ENCODE results near the gene CASK.

CASK gene

GRCh38 chrX:41556958-41557357 lies 366.4 kb downstream of the CASK start:
- FAIRE-seq = no peak
- DNase-seq (ENCODE audit: insufficient read length, low spot score) = no peak

GRCh38 chrX:41553688-41554087 lies 369.7 kb downstream of the CASK start:
- TF ChIP-seq SPI1 (IDR thresholded peaks at IDR 0.05; ENCODE audit: low read depth, low read length) = no peak
- no peak for TF ChIP-seq POLR2AphosphoS5 (IDR thresholded peaks at IDR 0.05; ENCODE audit: low read depth, low read length)
- no peak for TF ChIP-seq TAF1 (IDR thresholded peaks at IDR 0.05; ENCODE audit: low read depth, low read length)
- no peak for TF ChIP-seq POLR2A (IDR thresholded peaks at IDR 0.05; ENCODE audit: low read depth, low read length)
- no peak for TF ChIP-seq PAX5 (IDR thresholded peaks at IDR 0.05; ENCODE audit: insufficient read depth, low read length, severe bottlenecking)
- TF ChIP-seq POU2F2 (IDR thresholded peaks at IDR 0.05; ENCODE audit: low read depth, low read length) = no peak
- FAIRE-seq (no peak), DNase-seq (ENCODE audit: insufficient read length, low spot score) (no peak)

More at GRCh38 chrX:41556958-41557357, 366.4 kb downstream of the CASK start:
- TF ChIP-seq POU2F2 (IDR thresholded peaks at IDR 0.05; ENCODE audit: low read depth, low read length) (no peak), SPI1 (IDR thresholded peaks at IDR 0.05; ENCODE audit: low read depth, low read length) (no peak), PAX5 (IDR thresholded peaks at IDR 0.05; ENCODE audit: insufficient read depth, low read length, severe bottlenecking) (no peak), TAF1 (IDR thresholded peaks at IDR 0.05; ENCODE audit: low read depth, low read length) (no peak), POLR2A (IDR thresholded peaks at IDR 0.05; ENCODE audit: low read depth, low read length) (no peak), POLR2AphosphoS5 (IDR thresholded peaks at IDR 0.05; ENCODE audit: low read depth, low read length) (no peak)

- FAIRE-seq = no peak
- DNase-seq (ENCODE audit: insufficient read length, low spot score) = no peak
- TF ChIP-seq POLR2A (IDR thresholded peaks at IDR 0.05; ENCODE audit: low read depth, low read length) (no peak), POLR2AphosphoS5 (IDR thresholded peaks at IDR 0.05; ENCODE audit: low read depth, low read length) (no peak), TAF1 (IDR thresholded peaks at IDR 0.05; ENCODE audit: low read depth, low read length) (no peak), POU2F2 (IDR thresholded peaks at IDR 0.05; ENCODE audit: low read depth, low read length) (no peak), SPI1 (IDR thresholded peaks at IDR 0.05; ENCODE audit: low read depth, low read length) (no peak), PAX5 (IDR thresholded peaks at IDR 0.05; ENCODE audit: insufficient read depth, low read length, severe bottlenecking) (no peak)
These were observed 374.9 kb downstream of the CASK start for GRCh38 chrX:41548411-41548810.

- no peak for TF ChIP-seq POLR2A (IDR thresholded peaks at IDR 0.05; ENCODE audit: low read depth, low read length)
- no peak for TF ChIP-seq POLR2AphosphoS5 (IDR thresholded peaks at IDR 0.05; ENCODE audit: low read depth, low read length)
- no peak for TF ChIP-seq SPI1 (IDR thresholded peaks at IDR 0.05; ENCODE audit: low read depth, low read length)
- TF ChIP-seq PAX5 (IDR thresholded peaks at IDR 0.05; ENCODE audit: insufficient read depth, low read length, severe bottlenecking) = no peak
- TF ChIP-seq POU2F2 (IDR thresholded peaks at IDR 0.05; ENCODE audit: low read depth, low read length) = no peak
- no peak for TF ChIP-seq TAF1 (IDR thresholded peaks at IDR 0.05; ENCODE audit: low read depth, low read length)
- DNase-seq (ENCODE audit: insufficient read length, low spot score) = no peak
- no peak for FAIRE-seq
These were observed 379.7 kb downstream of the CASK start for GRCh38 chrX:41543668-41544067.

GRCh38 chrX:41543025-41543424 lies 380.3 kb downstream of the CASK start:
- no peak for FAIRE-seq
- DNase-seq (ENCODE audit: insufficient read length, low spot score) = no peak
- TF ChIP-seq TAF1 (IDR thresholded peaks at IDR 0.05; ENCODE audit: low read depth, low read length) (no peak), POU2F2 (IDR thresholded peaks at IDR 0.05; ENCODE audit: low read depth, low read length) (no peak), PAX5 (IDR thresholded peaks at IDR 0.05; ENCODE audit: insufficient read depth, low read length, severe bottlenecking) (no peak), SPI1 (IDR thresholded peaks at IDR 0.05; ENCODE audit: low read depth, low read length) (no peak), POLR2AphosphoS5 (IDR thresholded peaks at IDR 0.05; ENCODE audit: low read depth, low read length) (no peak), POLR2A (IDR thresholded peaks at IDR 0.05; ENCODE audit: low read depth, low read length) (no peak)

GRCh38 chrX:41542536-41542935 lies 380.8 kb downstream of the CASK start:
- no peak for TF ChIP-seq PAX5 (IDR thresholded peaks at IDR 0.05; ENCODE audit: insufficient read depth, low read length, severe bottlenecking)
- TF ChIP-seq SPI1 (IDR thresholded peaks at IDR 0.05; ENCODE audit: low read depth, low read length) = no peak
- TF ChIP-seq POLR2A (IDR thresholded peaks at IDR 0.05; ENCODE audit: low read depth, low read length) = no peak
- TF ChIP-seq TAF1 (IDR thresholded peaks at IDR 0.05; ENCODE audit: low read depth, low read length) = no peak
- no peak for TF ChIP-seq POU2F2 (IDR thresholded peaks at IDR 0.05; ENCODE audit: low read depth, low read length)
- no peak for TF ChIP-seq POLR2AphosphoS5 (IDR thresholded peaks at IDR 0.05; ENCODE audit: low read depth, low read length)
- FAIRE-seq (no peak), DNase-seq (ENCODE audit: insufficient read length, low spot score) (no peak)

GRCh38 chrX:41542135-41542534 lies 381.2 kb downstream of the CASK start:
- FAIRE-seq (no peak), DNase-seq (ENCODE audit: insufficient read length, low spot score) (no peak)
- TF ChIP-seq SPI1 (IDR thresholded peaks at IDR 0.05; ENCODE audit: low read depth, low read length) (no peak), PAX5 (IDR thresholded peaks at IDR 0.05; ENCODE audit: insufficient read depth, low read length, severe bottlenecking) (no peak), POLR2A (IDR thresholded peaks at IDR 0.05; ENCODE audit: low read depth, low read length) (no peak), POU2F2 (IDR thresholded peaks at IDR 0.05; ENCODE audit: low read depth, low read length) (no peak), POLR2AphosphoS5 (IDR thresholded peaks at IDR 0.05; ENCODE audit: low read depth, low read length) (no peak), TAF1 (IDR thresholded peaks at IDR 0.05; ENCODE audit: low read depth, low read length) (no peak)

GRCh38 chrX:41541386-41541785 lies 382.0 kb downstream of the CASK start:
- FAIRE-seq = no peak
- DNase-seq (ENCODE audit: insufficient read length, low spot score) = no peak
- no peak for TF ChIP-seq TAF1 (IDR thresholded peaks at IDR 0.05; ENCODE audit: low read depth, low read length)

GRCh38 chrX:41538707-41539106 lies 384.6 kb downstream of the CASK start:
- FAIRE-seq (no peak), DNase-seq (ENCODE audit: insufficient read length, low spot score) (no peak)
- TF ChIP-seq SPI1 (IDR thresholded peaks at IDR 0.05; ENCODE audit: low read depth, low read length) (no peak), TAF1 (IDR thresholded peaks at IDR 0.05; ENCODE audit: low read depth, low read length) (no peak), POLR2A (IDR thresholded peaks at IDR 0.05; ENCODE audit: low read depth, low read length) (no peak), PAX5 (IDR thresholded peaks at IDR 0.05; ENCODE audit: insufficient read depth, low read length, severe bottlenecking) (no peak)

- FAIRE-seq (no peak), DNase-seq (ENCODE audit: insufficient read length, low spot score) (no peak)
These were observed 393.3 kb downstream of the CASK start for GRCh38 chrX:41530085-41530484.

More at GRCh38 chrX:41530085-41530484, 393.3 kb downstream of the CASK start:
- TF ChIP-seq PAX5 (IDR thresholded peaks at IDR 0.05; ENCODE audit: insufficient read depth, low read length, severe bottlenecking) (no peak), POU2F2 (IDR thresholded peaks at IDR 0.05; ENCODE audit: low read depth, low read length) (no peak), SPI1 (IDR thresholded peaks at IDR 0.05; ENCODE audit: low read depth, low read length) (no peak), TAF1 (IDR thresholded peaks at IDR 0.05; ENCODE audit: low read depth, low read length) (no peak), POLR2AphosphoS5 (IDR thresholded peaks at IDR 0.05; ENCODE audit: low read depth, low read length) (no peak), POLR2A (IDR thresholded peaks at IDR 0.05; ENCODE audit: low read depth, low read length) (no peak)
